Vagina (tissue), 2 donors: Measurements from ENCODE around the gene EWSR1. TPM values are rescaled to one million over a fixed set of nuclear protein-coding genes. Genes with fewer than 3 reads are reported as not detected.

ENCODE experiments used
- DNase-seq, 2 donors: peaks; one replicate each; pipeline ENCODE4 v3.0.0-alpha.2; 2017; ENCODE audit errors: extremely low spot score in 2 of 2
- H3K27ac ChIP-seq: fragments of 200-600 bp; sonication (generic); one replicate; pipeline ENCODE4 v1.5.1; 2019
- H3K27me3 ChIP-seq: fragments of 200-600 bp; sonication (generic); one replicate; pipeline ENCODE4 v1.5.1; 2019
- H3K36me3 ChIP-seq, 2 donors: fragments of 200-600 bp; sonication (generic); one replicate each; pipeline ENCODE4 v1.5.1; 2017 to 2019
- H3K4me1 ChIP-seq: fragments of 200-600 bp; sonication (generic); one replicate; pipeline ENCODE4 v1.5.1; 2019
- H3K4me3 ChIP-seq, 2 donors: fragments of 200-600 bp; sonication (generic); 1 replicate in 1 of 2; 2 replicates in 1 of 2; pipeline ENCODE4 v1.5.1; 2016 to 2019
- H3K9me3 ChIP-seq: fragments of 200-600 bp; sonication (generic); one replicate; pipeline ENCODE4 v1.5.1; 2019
- CTCF ChIP-seq, 3 experiments: fragments of 450-650 bp in 2 of 3; fragments of 200-600 bp in 1 of 3; sonication (generic) in 1 of 3; IDR thresholded peaks; one replicate each; pipeline ENCODE4 v1.5.1; 2017 to 2019; ENCODE audit warnings: antibody characterized with exemption in 3 of 3, mild to moderate bottlenecking in 2 of 3, moderate library complexity in 2 of 3
- POLR2A ChIP-seq, 2 donors: fragments of 450-650 bp; IDR thresholded peaks; one replicate each; pipeline ENCODE4 v1.6.1; 2017; ENCODE audit warnings: antibody characterized with exemption in 2 of 2, mild to moderate bottlenecking in 2 of 2, moderate library complexity in 2 of 2
- POLR2AphosphoS5 ChIP-seq, 2 donors: sonication (generic); formaldehyde crosslinking; IDR thresholded peaks; one replicate each; pipeline ENCODE4 v1.9.0; 2017; ENCODE audit warnings: antibody characterized with exemption in 2 of 2, mild to moderate bottlenecking in 2 of 2, low read depth in 1 of 2; ENCODE audit not compliant: insufficient read depth in 1 of 2
- intact Hi-C: fragments of 100-400 bp; cut with DNase I; formaldehyde crosslinking; loops from one replicate; pipeline ENCODE4 v1.15.1; 2023
- total RNA-seq: library from RNA; depleted of rRNA; stranded (reverse); fragments of >200 nt; gene quantifications from one replicate; pipeline ENCODE4 v1.2.3, GENCODE V29; 2016

Gene EWSR1
- total RNA-seq, 1 donor from 2014 or later, result 164 TPM

- no peak overlapping the region for H3K4me3 ChIP-seq
- H3K9me3 ChIP-seq, result no peaks in the 10 kb centered on the region
- H3K27ac ChIP-seq, result no peak overlapping the region
- H3K36me3 ChIP-seq, result peaks cover 0 to 24% of the 10 kb centered on the region in 2 donors
- peaks cover 13% of the 10 kb centered on the region for H3K4me1 ChIP-seq
- DNase-seq, result no peak
- TF ChIP-seq CTCF (IDR thresholded peaks at IDR 0.05), result no peak
- TF ChIP-seq POLR2A (IDR thresholded peaks at IDR 0.05), result no peak
- no peak for TF ChIP-seq POLR2AphosphoS5 (IDR thresholded peaks at IDR 0.05; ENCODE audit: insufficient read depth in 1 of 2, low read depth in 1 of 2)
- H3K27me3 ChIP-seq, result no peaks in the 10 kb centered on the region
- intact Hi-C loops, result no loop called here
Observed at GRCh38 chr22:29327089-29327764, 59.2 kb downstream of the EWSR1 start.

- Histone ChIP-seq H3K4me1 (peaks cover 13% of the 10 kb centered on the region), H3K27me3 (no peaks in the 10 kb centered on the region), H3K27ac (no peak overlapping the region), H3K9me3 (no peaks in the 10 kb centered on the region), H3K36me3 (peaks cover 0 to 26% of the 10 kb centered on the region in 2 donors), H3K4me3 (no peak overlapping the region)
- DNase-seq, result no peak
- TF ChIP-seq POLR2AphosphoS5 (IDR thresholded peaks at IDR 0.05; ENCODE audit: insufficient read depth in 1 of 2, low read depth in 1 of 2) (no peak), CTCF (IDR thresholded peaks at IDR 0.05) (no peak), POLR2A (IDR thresholded peaks at IDR 0.05) (no peak)
- intact Hi-C loops, result no loop called here
Observed at GRCh38 chr22:29328055-29328454, 60.0 kb downstream of the EWSR1 start.

- Histone ChIP-seq H3K9me3 (no peaks in the 10 kb centered on the region), H3K4me1 (peaks cover 13% of the 10 kb centered on the region), H3K36me3 (peaks cover 0 to 34% of the 10 kb centered on the region in 2 donors), H3K27me3 (no peaks in the 10 kb centered on the region), H3K27ac (no peak overlapping the region), H3K4me3 (no peak overlapping the region)
- intact Hi-C loops, result no loop called here
- no peak for DNase-seq
- TF ChIP-seq CTCF (IDR thresholded peaks at IDR 0.05), result no peak
- no peak for TF ChIP-seq POLR2A (IDR thresholded peaks at IDR 0.05)
- TF ChIP-seq POLR2AphosphoS5 (IDR thresholded peaks at IDR 0.05; ENCODE audit: insufficient read depth in 1 of 2, low read depth in 1 of 2), result no peak
Observed at GRCh38 chr22:29328566-29329500, 60.8 kb downstream of the EWSR1 start.

GRCh38 chr22:29329581-29329980 is 61.5 kb downstream of the EWSR1 start:
- peaks cover 13% of the 10 kb centered on the region for H3K4me1 ChIP-seq
- no peak overlapping the region for H3K4me3 ChIP-seq
- H3K27ac ChIP-seq, result no peak overlapping the region
- H3K27me3 ChIP-seq, result no peaks in the 10 kb centered on the region
- no peak for DNase-seq
- TF ChIP-seq POLR2AphosphoS5 (IDR thresholded peaks at IDR 0.05; ENCODE audit: insufficient read depth in 1 of 2, low read depth in 1 of 2), result no peak
- no peak for TF ChIP-seq CTCF (IDR thresholded peaks at IDR 0.05)
- no peak for TF ChIP-seq POLR2A (IDR thresholded peaks at IDR 0.05)
- H3K36me3 ChIP-seq, result peaks cover 0 to 40% of the 10 kb centered on the region in 2 donors
- H3K9me3 ChIP-seq, result no peaks in the 10 kb centered on the region
- intact Hi-C loops, result no loop called here
